22Rv1 (cell line): ENCODE measurements around the gene SLC6A3.

Experiments used
- H3K27ac ChIP-seq: fragments of 450-650 bp; 2 replicates; pipeline ENCODE4 v1.5.1; 2017
- ZFX ChIP-seq: fragments of 450-650 bp; IDR thresholded peaks from 2 replicates; pipeline ENCODE4 v1.6.1; 2017; ENCODE audit warnings: antibody characterized with exemption, borderline replicate concordance
- TF ChIP-seq, protein P1 (sequence below): fragments of 450-650 bp; IDR thresholded peaks from 2 replicates; pipeline ENCODE4 v1.5.1; 2017; ENCODE audit warnings: mild to moderate bottlenecking

Gene SLC6A3

DNA sequence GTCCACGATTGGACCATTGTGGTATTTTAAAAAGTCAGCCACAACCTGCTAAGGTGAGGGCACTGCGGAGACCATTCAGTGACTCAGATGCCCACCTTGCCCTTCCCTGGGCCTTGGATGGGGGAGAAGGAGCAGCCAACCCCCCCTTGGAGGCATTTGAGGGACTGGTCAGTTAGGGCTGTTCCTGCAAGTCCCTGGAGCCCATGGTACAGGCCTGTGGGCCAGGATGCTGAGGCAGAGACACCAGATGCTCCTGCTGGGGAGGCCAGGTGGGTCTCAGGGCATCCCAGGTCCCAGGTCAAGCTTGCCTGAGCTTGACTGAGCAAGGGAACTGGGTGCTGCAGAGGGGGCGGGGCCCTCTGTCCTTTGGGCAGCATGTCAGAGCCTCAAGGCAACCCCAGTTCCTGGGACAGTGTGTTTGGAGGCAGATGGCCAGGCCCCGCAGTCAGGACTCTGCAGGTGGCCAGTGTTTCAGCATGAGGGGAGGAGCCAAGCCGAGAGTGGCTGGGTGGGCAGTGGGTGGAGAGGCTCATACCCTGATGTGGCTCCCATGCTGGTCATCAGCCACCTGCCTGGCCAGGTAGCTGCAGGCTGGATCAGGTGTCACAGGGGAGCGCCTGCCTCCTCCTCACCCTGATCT is 27.5 kb downstream of the SLC6A3 start:
- H3K27ac ChIP-seq, result no peak overlapping the region
- no peak for TF ChIP-seq ZFX
- TF ChIP-seq, protein P1, sequence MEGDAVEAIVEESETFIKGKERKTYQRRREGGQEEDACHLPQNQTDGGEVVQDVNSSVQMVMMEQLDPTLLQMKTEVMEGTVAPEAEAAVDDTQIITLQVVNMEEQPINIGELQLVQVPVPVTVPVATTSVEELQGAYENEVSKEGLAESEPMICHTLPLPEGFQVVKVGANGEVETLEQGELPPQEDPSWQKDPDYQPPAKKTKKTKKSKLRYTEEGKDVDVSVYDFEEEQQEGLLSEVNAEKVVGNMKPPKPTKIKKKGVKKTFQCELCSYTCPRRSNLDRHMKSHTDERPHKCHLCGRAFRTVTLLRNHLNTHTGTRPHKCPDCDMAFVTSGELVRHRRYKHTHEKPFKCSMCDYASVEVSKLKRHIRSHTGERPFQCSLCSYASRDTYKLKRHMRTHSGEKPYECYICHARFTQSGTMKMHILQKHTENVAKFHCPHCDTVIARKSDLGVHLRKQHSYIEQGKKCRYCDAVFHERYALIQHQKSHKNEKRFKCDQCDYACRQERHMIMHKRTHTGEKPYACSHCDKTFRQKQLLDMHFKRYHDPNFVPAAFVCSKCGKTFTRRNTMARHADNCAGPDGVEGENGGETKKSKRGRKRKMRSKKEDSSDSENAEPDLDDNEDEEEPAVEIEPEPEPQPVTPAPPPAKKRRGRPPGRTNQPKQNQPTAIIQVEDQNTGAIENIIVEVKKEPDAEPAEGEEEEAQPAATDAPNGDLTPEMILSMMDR, result no peak

DNA sequence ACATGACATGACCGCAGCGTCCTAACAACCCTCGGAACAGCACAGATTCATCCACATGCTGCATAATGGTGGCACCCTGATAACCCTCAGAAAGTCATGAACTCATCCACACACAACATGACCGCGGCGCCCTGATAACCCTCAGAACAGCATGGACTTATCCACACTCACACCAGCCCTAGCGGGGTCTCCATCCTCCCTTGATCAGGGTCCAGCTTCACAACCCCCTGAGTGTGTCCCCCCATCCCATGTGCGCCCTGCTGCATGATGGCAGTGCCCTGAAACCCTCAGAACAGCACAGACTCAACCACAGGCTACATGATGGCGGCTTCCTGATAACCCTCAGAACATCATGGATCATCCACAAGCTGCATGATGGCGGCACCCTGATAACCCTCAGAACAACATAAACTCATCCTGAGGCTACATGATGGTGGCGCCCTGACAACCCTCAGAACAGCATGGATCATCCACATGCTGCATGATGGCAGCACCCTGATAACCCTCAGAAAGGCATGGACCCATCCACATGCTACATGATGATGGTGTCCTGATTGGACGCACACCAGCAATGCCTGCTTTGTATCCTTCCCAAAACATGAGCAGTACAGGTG is 28.3 kb downstream of the SLC6A3 start:
- no peak for TF ChIP-seq ZFX
- TF ChIP-seq, protein P1, result no peak
- H3K27ac ChIP-seq, result no peak overlapping the region

DNA sequence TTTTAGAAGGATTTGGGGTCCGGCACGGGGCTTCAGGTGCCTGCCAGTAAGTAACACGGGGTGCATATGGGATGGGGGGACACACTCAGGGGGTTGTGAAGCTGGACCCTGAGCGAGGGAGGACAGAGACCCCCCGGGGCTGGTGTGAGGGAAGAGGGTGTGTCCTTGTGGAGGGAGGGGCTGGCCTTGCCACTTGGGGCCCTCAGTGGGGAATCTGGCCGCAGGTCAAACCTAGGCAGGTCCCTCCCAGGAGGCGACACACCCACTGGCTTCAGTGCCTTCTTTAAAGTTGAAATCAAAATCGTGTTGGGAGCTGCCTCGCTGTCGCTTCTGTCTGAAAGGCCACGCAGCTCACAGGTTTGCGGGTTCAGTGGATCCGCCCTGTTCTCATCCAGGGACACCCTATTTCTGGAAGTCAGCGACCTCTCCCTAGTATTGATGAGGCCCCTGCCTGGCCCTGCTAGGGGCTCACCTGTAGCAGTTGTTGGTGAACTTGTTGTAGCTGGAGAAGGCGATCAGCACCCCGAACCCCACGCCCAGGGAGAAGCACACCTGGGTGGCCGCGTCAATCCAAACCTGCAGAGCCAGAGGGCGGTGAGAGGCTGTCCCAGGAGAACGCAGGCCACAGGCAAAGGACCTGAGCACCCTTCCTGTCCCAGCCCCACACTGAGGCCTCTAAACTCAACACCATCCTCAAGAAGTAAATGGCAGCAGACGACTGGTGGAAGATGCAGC is 29.4 kb downstream of the SLC6A3 start:
- TF ChIP-seq, protein P1, result no peak
- TF ChIP-seq ZFX, result no peak
- H3K27ac ChIP-seq, result no peak overlapping the region

DNA sequence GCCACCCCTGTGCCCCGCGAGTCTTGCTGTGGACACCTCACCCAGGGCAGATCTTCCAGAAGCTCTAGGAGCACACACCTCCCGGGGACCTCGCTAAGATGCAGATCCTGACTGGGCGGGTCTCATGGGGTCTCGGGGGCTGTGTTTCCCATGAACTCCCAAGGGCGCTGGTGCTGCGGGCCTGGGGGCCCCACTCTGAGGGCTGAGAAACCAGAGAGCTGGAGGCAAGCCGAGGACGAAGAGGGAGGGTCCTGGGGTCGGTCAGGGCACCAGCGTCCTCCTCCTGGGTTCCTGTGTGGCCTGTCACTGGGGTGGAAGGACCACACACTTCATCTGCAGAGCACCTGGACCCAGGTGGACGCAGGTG is 30.2 kb downstream of the SLC6A3 start:
- TF ChIP-seq, protein P1, result no peak
- no peak for TF ChIP-seq ZFX
- no peak overlapping the region for H3K27ac ChIP-seq

DNA sequence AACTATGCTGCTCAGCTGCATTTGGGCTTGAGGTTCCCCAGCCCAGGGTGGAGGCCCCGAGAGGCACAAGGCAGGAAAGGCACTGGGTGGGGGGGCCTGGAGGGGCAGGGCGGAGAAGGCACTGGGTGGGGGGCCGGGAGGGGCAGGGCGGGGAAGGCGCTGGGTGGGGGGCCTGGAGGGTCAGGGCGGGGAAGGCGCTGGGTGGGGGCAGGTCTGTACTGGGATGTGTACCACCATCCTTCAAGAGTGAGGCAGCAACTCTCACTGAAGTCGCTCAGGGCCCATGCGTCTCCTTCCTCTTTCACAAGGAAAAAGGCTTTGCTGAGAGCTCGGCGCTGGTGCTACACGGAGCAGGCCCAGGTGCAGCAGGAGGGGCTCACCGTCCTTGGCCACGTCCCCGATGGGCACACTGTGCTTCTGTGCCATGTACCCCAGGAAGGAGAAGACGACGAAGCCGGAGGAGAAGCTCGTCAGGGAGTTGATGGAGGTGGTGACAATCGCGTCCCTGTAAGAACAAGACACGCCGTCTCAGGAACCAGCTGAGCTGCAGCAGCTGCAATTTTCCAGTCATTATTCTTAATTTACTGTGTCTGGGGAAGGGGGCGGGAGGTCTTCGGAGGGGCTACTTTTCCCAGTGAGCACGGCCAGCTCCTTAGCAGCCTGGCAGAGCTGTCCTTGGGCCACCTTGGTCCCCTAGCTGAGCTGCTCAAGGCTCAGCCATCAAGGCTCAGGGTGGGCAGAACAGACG is 30.8 kb downstream of the SLC6A3 start:
- TF ChIP-seq, protein P1, result no peak
- TF ChIP-seq ZFX, result no peak
- H3K27ac ChIP-seq, result no peak overlapping the region

DNA sequence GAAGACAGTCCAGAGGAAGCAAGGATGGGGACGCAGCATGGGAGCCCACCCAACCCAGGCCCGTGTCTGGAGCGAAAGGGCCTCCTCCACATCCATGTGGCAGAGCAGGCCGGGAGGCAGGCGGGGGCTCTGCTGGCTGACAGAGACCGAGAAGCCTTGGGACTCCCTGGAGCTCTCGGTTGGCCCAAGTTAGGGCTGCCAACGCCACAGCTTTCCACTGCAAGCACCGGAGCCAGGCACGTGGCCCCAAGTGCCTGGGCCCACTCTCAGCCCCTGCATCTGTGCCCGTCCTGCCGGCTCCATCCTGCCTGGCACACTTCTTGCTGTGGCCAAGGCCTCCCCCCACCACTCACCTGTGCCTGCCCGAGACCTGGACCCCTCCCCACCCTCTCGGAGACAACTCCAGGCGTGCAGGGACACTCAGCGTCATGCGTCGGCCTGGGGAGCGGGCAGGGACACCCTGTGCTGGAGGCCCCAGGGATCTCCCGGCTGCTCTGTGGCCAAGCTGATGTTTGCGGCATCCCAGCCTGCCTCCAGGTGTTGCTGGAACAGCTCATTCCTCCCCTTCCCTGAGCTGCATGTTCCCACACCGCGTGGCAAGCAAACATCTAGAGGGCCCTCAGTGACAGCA is 31.5 kb downstream of the SLC6A3 start:
- TF ChIP-seq, protein P1, result no peak
- no peak for TF ChIP-seq ZFX
- no peak overlapping the region for H3K27ac ChIP-seq
